HepG2 (cell line): ENCODE results near the gene TMEM127. TPM values are rescaled to one million over a fixed set of nuclear protein-coding genes. Genes with fewer than 3 reads are reported as not detected.

Source experiments
- ATAC-seq: fragments of 200-7000 bp; cut with Tn5 transposase; 3 replicates; pipeline ENCODE4 v1.9.1; 2020; ENCODE audit warnings: mild to moderate bottlenecking, moderate library complexity
- BruUV-seq: library from RNA; stranded (reverse); fragments of 400-500 nt; replicated peaks from 2 replicates; lab custom pipeline; 2021; lab: Mats Ljungman, UMichigan
- CTCF ChIA-PET: fragments of 300-600 bp; formaldehyde crosslinking; extraction: SDS; loops from one replicate; lab custom pipeline; 2021; ENCODE audit warnings: low total read pairs, inconsistent platforms, low intra/inter-chr PET ratio; lab: Yijun Ruan, JAX
- POLR2A ChIA-PET: fragments of 350-600 bp; sonication (Branson Sonifier 250); formaldehyde crosslinking; loops from one replicate; lab custom pipeline; 2020; ENCODE audit warnings: antibody characterized with exemption, inconsistent platforms; lab: Yijun Ruan, JAX
- DNase-seq: peaks from one replicate; pipeline ENCODE4 v3.0.0-alpha.2; 2015; ENCODE audit warnings: low spot score
- FAIRE-seq: peaks from 3 replicates; lab custom pipeline; 2011; peaks lifted over from hg19 to GRCh38; lab: Jason Lieb, UNC
- H2AFZ ChIP-seq: one replicate; pipeline ENCODE4 v1.6.1; 2011; ENCODE audit warnings: low read length, inconsistent platforms
- H3K27ac ChIP-seq: fragments of 300-600 bp; 3 replicates; pipeline ENCODE4 v1.8.0; 2011; ENCODE audit warnings: mixed run types, mild to moderate bottlenecking, mixed read lengths, low read length, inconsistent platforms; ENCODE audit not compliant: insufficient read depth; ENCODE audit errors: extremely low read length
- H3K27me3 ChIP-seq, 2 experiments: fragments of 200-600 bp in 1 of 2; 2 replicates in 1 of 2; 3 replicates in 1 of 2; pipeline versions ENCODE4 v1.6.0 to v1.8.0; 2011; ENCODE audit warnings: low read length in 2 of 2, mild to moderate bottlenecking in 2 of 2, moderate library complexity in 2 of 2, inconsistent platforms in 1 of 2; ENCODE audit not compliant: insufficient read depth in 2 of 2, control insufficient read depth in 1 of 2
- H3K36me3 ChIP-seq, 2 experiments: fragments of 200-600 bp in 1 of 2; replicated peaks in 1 of 2; 2 replicates in 1 of 2; 3 replicates in 1 of 2; pipeline versions ENCODE4 v1.5.1 to v1.8.0; 2011; ENCODE audit warnings: low read length in 2 of 2, inconsistent platforms in 1 of 2; ENCODE audit not compliant: insufficient read depth in 2 of 2, control insufficient read depth in 1 of 2
- H3K4me1 ChIP-seq: 2 replicates; pipeline ENCODE4 v1.5.1; 2012; ENCODE audit warnings: low read length, inconsistent platforms; ENCODE audit not compliant: insufficient read depth
- H3K4me2 ChIP-seq: 2 replicates; pipeline ENCODE4 v1.6.0; 2011; ENCODE audit warnings: low read depth, low read length, inconsistent platforms
- H3K4me3 ChIP-seq, 3 experiments: fragments of 200-600 bp in 1 of 3; sonication (generic), shearing (Covaris generic) in 1 of 3; replicated peaks in 1 of 3; 2 replicates each; pipeline ENCODE4 v1.5.1; 2011 to 2016; ENCODE audit warnings: low read length in 3 of 3, inconsistent platforms in 2 of 3, low read depth in 2 of 3, mild to moderate bottlenecking in 2 of 3, control low read depth in 1 of 3, mixed read lengths in 1 of 3; ENCODE audit not compliant: insufficient read depth in 1 of 3
- H3K79me2 ChIP-seq: one replicate; pipeline ENCODE4 v1.6.1; 2011; ENCODE audit warnings: low read length, inconsistent platforms; ENCODE audit not compliant: insufficient read depth
- H3K9ac ChIP-seq: 2 replicates; pipeline ENCODE4 v1.6.0; 2011; ENCODE audit warnings: mild to moderate bottlenecking, low read depth, low read length, inconsistent platforms; ENCODE audit not compliant: insufficient read depth
- H3K9me3 ChIP-seq: 2 replicates; pipeline ENCODE4 v1.5.1; 2012; ENCODE audit warnings: mild to moderate bottlenecking, low read length
- H4K20me1 ChIP-seq: 2 replicates; pipeline ENCODE4 v1.6.0; 2011; ENCODE audit warnings: inconsistent platforms, mild to moderate bottlenecking, low read length, moderate library complexity; ENCODE audit not compliant: insufficient read depth
- CBX5 ChIP-seq: sonication (generic); formaldehyde crosslinking; IDR thresholded peaks from 2 replicates; pipeline ENCODE4 v1.4.0; 2020; ENCODE audit warnings: missing genetic modification reagents, borderline replicate concordance
- CHCHD3 ChIP-seq: sonication (generic); formaldehyde crosslinking; IDR thresholded peaks from 2 replicates; pipeline ENCODE4 v1.8.0; 2022; ENCODE audit warnings: mild to moderate bottlenecking, missing genetic modification reagents, moderate library complexity
- FOXA3 ChIP-seq: IDR thresholded peaks from 2 replicates; pipeline ENCODE4 v1.6.1; 2016; ENCODE audit warnings: missing genetic modification reagents, missing compliant biosample characterization
- KAT2B ChIP-seq: fragments of 150-350 bp; IDR thresholded peaks from 2 replicates; pipeline ENCODE4 v1.6.1; 2014; ENCODE audit warnings: low read depth, low read length, borderline replicate concordance
- MYPOP ChIP-seq: sonication (generic); formaldehyde crosslinking; IDR thresholded peaks from 2 replicates; pipeline ENCODE4 v1.8.1; 2023; ENCODE audit warnings: mild to moderate bottlenecking, moderate library complexity, missing genetic modification reagents
- NFE2L2 ChIP-seq: fragments of 150-350 bp; IDR thresholded peaks from 2 replicates; pipeline ENCODE4 v1.6.1; 2014; ENCODE audit warnings: low read length
- ONECUT2 ChIP-seq: sonication (generic); formaldehyde crosslinking; IDR thresholded peaks from 2 replicates; pipeline ENCODE4 v1.4.0; 2020; ENCODE audit warnings: missing genetic modification reagents
- TFAP4 ChIP-seq: sonication (generic); IDR thresholded peaks from 2 replicates; pipeline ENCODE4 v1.6.1; 2016; ENCODE audit warnings: low read depth, borderline replicate concordance
- TMF1 ChIP-seq: sonication (generic); formaldehyde crosslinking; IDR thresholded peaks from 2 replicates; pipeline ENCODE4 v1.8.1; 2022; ENCODE audit warnings: low read depth, missing genetic modification reagents
- ZFAT ChIP-seq: sonication (generic); formaldehyde crosslinking; conservative IDR thresholded peaks from 2 replicates; pipeline ENCODE4 v1.8.1; 2023; ENCODE audit warnings: missing genetic modification reagents, inconsistent platforms
- ZNF530 ChIP-seq: sonication (generic); formaldehyde crosslinking; IDR thresholded peaks from 2 replicates; pipeline ENCODE4 v1.5.0; 2020; ENCODE audit warnings: low read depth, mild to moderate bottlenecking, missing genetic modification reagents
- ZNF547 ChIP-seq: sonication (generic); formaldehyde crosslinking; IDR thresholded peaks from 2 replicates; pipeline ENCODE4 v1.5.1; 2020; ENCODE audit warnings: mild to moderate bottlenecking, missing genetic modification reagents
- ZNF710 ChIP-seq: sonication (generic); formaldehyde crosslinking; IDR thresholded peaks from 2 replicates; pipeline ENCODE4 v1.5.0; 2020; ENCODE audit warnings: mild to moderate bottlenecking, missing genetic modification reagents, borderline replicate concordance
- ZSCAN22 ChIP-seq: sonication (generic); formaldehyde crosslinking; IDR thresholded peaks from 2 replicates; pipeline ENCODE4 v1.4.0; 2020; ENCODE audit warnings: mild to moderate bottlenecking, missing genetic modification reagents
- WGBS: methylation state at CpG from one replicate; pipeline ENCODE4 v1.1.6; 2017; ENCODE audit warnings: low lambda C conversion rate; 5-methylcytosine and 5-hydroxymethylcytosine counted together
- in situ Hi-C: cut with HindIII; loops from 2 replicates; pipeline ENCODE4 v1.10.0; 2017; ENCODE audit warnings: low pct_unique_long_range_greater_than_20kb; ENCODE audit not compliant: extremely low pct_ligation_motif_present
- intact Hi-C: fragments of 100-400 bp; cut with micrococcal nuclease; formaldehyde crosslinking; loops from one replicate; pipeline ENCODE4 v1.10.0; 2022; ENCODE audit not compliant: unreplicated experiment
- polyA plus RNA-seq, 8 experiments: library from polyadenylated mRNA; depleted of rRNA in 3 of 8; stranded (reverse) in 7 of 8; unstranded in 1 of 8; fragments of >200 nt; fragmentation: Illumina TruSeq in 4 of 8; extraction: Trizol in 4 of 8; gene quantifications; 2 replicates each; pipeline versions ENCODE4 v1.2.1 to v1.2.3, GENCODE V29; 2011 to 2016; ENCODE audit warnings: low read depth in 4 of 8, missing spikeins in 1 of 8, mixed read lengths in 1 of 8; ENCODE audit not compliant: insufficient read depth in 1 of 8
- total RNA-seq, 5 experiments: library from RNA; depleted of rRNA; stranded (reverse); fragments of >200 nt; fragmentation: Illumina TruSeq; extraction: Trizol; gene quantifications; 2 replicates each; pipeline ENCODE4 v1.2.3, GENCODE V29; 2016; ENCODE audit warnings: low read depth in 1 of 5

The TMEM127 gene
- total and polyA plus RNA-seq, 2 of the 13 experiments (the other 11 are each of a cell fraction or from before 2014, with no cell fraction given): 21.5 to 33.9 TPM

GRCh38 chr2:96240341-96241038 lies 25.3 kb downstream of the TMEM127 start:
- H3K36me3 ChIP-seq: peaks cover 2 to 17% of the 10 kb centered on the region in 2 experiments; a peak in 3 of 5 replicates
- H3K4me2 ChIP-seq: no peak overlapping the region
- WGBS: 93% methylated on average over 9 of the region's 9 CpGs
- no TSS peak for BruUV-seq
- no peak overlapping the region for H2AFZ ChIP-seq
- in situ Hi-C loops (no loop called here), intact Hi-C loops (no loop called here)
- H3K9me3 ChIP-seq: no peaks in the 10 kb centered on the region
- H4K20me1 ChIP-seq: no peaks in the 10 kb centered on the region
- H3K4me3 ChIP-seq: no peak overlapping the region
- POLR2A ChIA-PET: no interaction called here
- ATAC-seq (no peak), DNase-seq (no peak), FAIRE-seq (no peak)
- no peak overlapping the region for H3K9ac ChIP-seq
- TF ChIP-seq KAT2B: no peak
- no peak for TF ChIP-seq ZSCAN22 (CRISPR knock-in tag)
- peaks cover 16% of the 10 kb centered on the region; the same call in 1 of the 2 replicates for H3K4me1 ChIP-seq
- H3K27me3 ChIP-seq: no peaks in the 10 kb centered on the region
- CTCF ChIA-PET: no interaction called here
- H3K27ac ChIP-seq: no peak overlapping the region
- H3K79me2 ChIP-seq: no peaks in the 10 kb centered on the region

GRCh38 chr2:96239745-96240264 lies 26.0 kb downstream of the TMEM127 start:
- ChIA-PET POLR2A (interaction anchor here (0.9 to 1.8 kb wide), 2 partner anchors 22 to 31 kb away, joined by 3 to 8 read pairs; partner anchors contain the start of gene STARD7), CTCF (no interaction called here)
- intact Hi-C loops: no loop called here
- Histone ChIP-seq H3K27me3 (no peaks in the 10 kb centered on the region), H3K4me1 (peaks cover 16% of the 10 kb centered on the region; the same call in 1 of the 2 replicates), H3K79me2 (no peaks in the 10 kb centered on the region), H3K4me2 (no peak overlapping the region), H3K36me3 (peaks cover 2 to 17% of the 10 kb centered on the region in 2 experiments; a peak in 3 of 5 replicates), H3K9me3 (no peaks in the 10 kb centered on the region), H3K4me3 (no peak overlapping the region), H2AFZ (no peak overlapping the region), H3K27ac (no peak overlapping the region), H4K20me1 (no peaks in the 10 kb centered on the region), H3K9ac (no peak overlapping the region)
- no peak for FAIRE-seq
- 91% methylated on average over 8 of the region's 9 CpGs for WGBS
- TF ChIP-seq NFE2L2: no peak
- no peak for TF ChIP-seq FOXA3 (CRISPR knock-in tag)
- TF ChIP-seq CBX5 (CRISPR knock-in tag): no peak
- TF ChIP-seq MYPOP (CRISPR knock-in tag): no peak
- no peak for TF ChIP-seq ZNF710 (CRISPR knock-in tag)
- no peak for TF ChIP-seq ONECUT2 (CRISPR knock-in tag)
- no peak for TF ChIP-seq ZNF547
- no peak for TF ChIP-seq ZNF530 (CRISPR knock-in tag)
- TF ChIP-seq TFAP4: no peak
- no peak for TF ChIP-seq CHCHD3 (CRISPR knock-in tag)
- TF ChIP-seq ZFAT (CRISPR knock-in tag): no peak
- no peak for TF ChIP-seq TMF1 (CRISPR knock-in tag)
- no peak for DNase-seq
- no TSS peak for BruUV-seq
- in situ Hi-C loops: no loop called here
- peak; percentile 18; the same call in 2 of the 3 replicates for ATAC-seq
